ENCODE data around the gene PPM1F.

PPM1F gene

GRCh38 chr22:21922370-21923162 lies 30.1 kb downstream of the PPM1F start:
- Histone ChIP-seq H3K36me3 (ENCODE audit: low read depth) (no peaks in the 10 kb centered on the region), H3K4me1 (ENCODE audit: insufficient read depth, poor library complexity, severe bottlenecking) (no peaks in the 10 kb centered on the region), H3K9me3 (ENCODE audit: severe bottlenecking) (no peaks in the 10 kb centered on the region), H3K27ac (ENCODE audit: poor library complexity, severe bottlenecking) (no peak overlapping the region), H3K4me3 (ENCODE audit: severe bottlenecking) (no peak overlapping the region), H3K27me3 (ENCODE audit: insufficient read depth, poor library complexity, severe bottlenecking) (no peaks in the 10 kb centered on the region)
- TF ChIP-seq CTCF (IDR thresholded peaks at IDR 0.05; ENCODE audit: poor library complexity, severe bottlenecking): no peak
- no peak for ATAC-seq (ENCODE audit: low read depth)
- DNase-seq (ENCODE audit: low spot score): no peak

GRCh38 chr22:21921729-21922128 lies 30.9 kb downstream of the PPM1F start:
- no peak overlapping the region for H3K4me3 ChIP-seq (ENCODE audit: severe bottlenecking)
- H3K27me3 ChIP-seq (ENCODE audit: insufficient read depth, poor library complexity, severe bottlenecking): no peaks in the 10 kb centered on the region
- no peak for DNase-seq (ENCODE audit: low spot score)
- no peak for ATAC-seq (ENCODE audit: low read depth)
- no peaks in the 10 kb centered on the region for H3K4me1 ChIP-seq (ENCODE audit: insufficient read depth, poor library complexity, severe bottlenecking)
- TF ChIP-seq CTCF (IDR thresholded peaks at IDR 0.05; ENCODE audit: poor library complexity, severe bottlenecking): no peak
- no peaks in the 10 kb centered on the region for H3K36me3 ChIP-seq (ENCODE audit: low read depth)
- H3K9me3 ChIP-seq (ENCODE audit: severe bottlenecking): no peaks in the 10 kb centered on the region
- H3K27ac ChIP-seq (ENCODE audit: poor library complexity, severe bottlenecking): no peak overlapping the region

GRCh38 chr22:21921184-21921721 lies 31.4 kb downstream of the PPM1F start:
- H3K27me3 ChIP-seq (ENCODE audit: insufficient read depth, poor library complexity, severe bottlenecking): no peaks in the 10 kb centered on the region
- DNase-seq (ENCODE audit: low spot score) (no peak), ATAC-seq (ENCODE audit: low read depth) (no peak)
- no peak for TF ChIP-seq CTCF (IDR thresholded peaks at IDR 0.05; ENCODE audit: poor library complexity, severe bottlenecking)
- H3K27ac ChIP-seq (ENCODE audit: poor library complexity, severe bottlenecking): no peak overlapping the region
- H3K4me3 ChIP-seq (ENCODE audit: severe bottlenecking): no peak overlapping the region
- no peaks in the 10 kb centered on the region for H3K36me3 ChIP-seq (ENCODE audit: low read depth)
- no peaks in the 10 kb centered on the region for H3K9me3 ChIP-seq (ENCODE audit: severe bottlenecking)
- no peaks in the 10 kb centered on the region for H3K4me1 ChIP-seq (ENCODE audit: insufficient read depth, poor library complexity, severe bottlenecking)

GRCh38 chr22:21920341-21921183 lies 32.1 kb downstream of the PPM1F start:
- Histone ChIP-seq H3K9me3 (ENCODE audit: severe bottlenecking) (no peaks in the 10 kb centered on the region), H3K27ac (ENCODE audit: poor library complexity, severe bottlenecking) (no peak overlapping the region), H3K4me3 (ENCODE audit: severe bottlenecking) (no peak overlapping the region), H3K36me3 (ENCODE audit: low read depth) (no peaks in the 10 kb centered on the region), H3K4me1 (ENCODE audit: insufficient read depth, poor library complexity, severe bottlenecking) (no peaks in the 10 kb centered on the region), H3K27me3 (ENCODE audit: insufficient read depth, poor library complexity, severe bottlenecking) (no peaks in the 10 kb centered on the region)
- DNase-seq (ENCODE audit: low spot score) (no peak), ATAC-seq (ENCODE audit: low read depth) (peak; percentile 19; the same call in 1 of the 3 replicates)
- no peak for TF ChIP-seq CTCF (IDR thresholded peaks at IDR 0.05; ENCODE audit: poor library complexity, severe bottlenecking)
